NCI-H1436 treated with DMSO at 0.1 percent for 48 hours (cell line): ENCODE measurements around the gene DUOX2.
"Not testable (repeated sequence)": the region's sequence is repeated elsewhere in the genome, so short reads cannot be mapped to it uniquely, and the experiment has no call there.

ENCODE experiments used
- DNase-seq: peaks from one replicate; lab custom pipeline; 2025; lab: John Stamatoyannopoulos, UW

DUOX2 gene

GRCh38 chr15:45073602-45074001, 40.4 kb downstream of the DUOX2 start:
- not testable (repeated sequence) for DNase-seq

DNA sequence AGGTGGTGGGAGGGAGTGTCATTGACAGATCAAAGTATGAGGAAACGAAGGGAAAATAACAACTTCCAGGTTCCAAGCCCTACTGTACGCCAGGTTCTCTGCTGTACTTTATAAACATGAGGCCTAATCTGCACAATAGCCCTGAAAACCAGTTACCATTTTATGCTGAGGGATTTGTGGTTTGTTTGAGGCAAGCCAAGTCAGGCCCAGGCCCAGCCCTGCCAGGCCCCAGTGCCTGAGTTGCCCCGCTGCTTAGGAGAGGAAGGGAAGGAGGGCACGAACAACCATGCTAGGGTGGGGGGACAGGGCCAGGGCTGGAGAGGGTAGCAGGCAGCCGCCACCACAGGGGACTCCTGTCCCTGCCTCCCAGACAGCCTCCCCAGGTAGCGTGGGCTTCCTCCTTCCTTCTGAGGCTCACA, 44.0 kb downstream of the DUOX2 start:
- DNase-seq = not testable (repeated sequence)

DNA sequence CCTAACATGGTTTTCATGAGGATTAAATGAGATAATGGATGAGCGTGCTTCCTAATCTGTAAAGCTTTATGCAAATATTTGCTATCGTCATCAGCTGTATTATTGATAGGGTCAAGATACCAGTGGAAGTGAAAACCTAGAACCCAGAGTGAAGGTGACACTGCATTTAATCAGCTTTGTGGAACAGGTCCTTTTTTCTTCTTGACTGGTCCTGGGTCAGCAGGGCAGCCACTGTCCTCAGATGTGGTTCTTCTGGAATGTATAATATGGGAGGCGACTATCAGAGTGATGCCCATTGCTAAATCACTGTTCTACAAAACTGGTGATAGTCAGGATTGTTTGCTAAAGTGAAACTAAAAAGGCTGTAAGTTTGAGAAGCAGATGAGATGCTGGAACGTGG, 49.6 kb downstream of the DUOX2 start:
- DNase-seq = no peak

GRCh38 chr15:45062301-45062700, 51.7 kb downstream of the DUOX2 start:
- DNase-seq = not testable (repeated sequence)

GRCh38 chr15:45058690-45059675, 55.0 kb downstream of the DUOX2 start:
- DNase-seq = not testable (repeated sequence)

- not testable (repeated sequence) for DNase-seq
These were observed 61.3 kb downstream of the DUOX2 start for GRCh38 chr15:45052676-45053075.

- no peak for DNase-seq
These were observed 63.4 kb downstream of the DUOX2 start for GRCh38 chr15:45050587-45050986.

- no peak for DNase-seq
These were observed 65.0 kb downstream of the DUOX2 start for GRCh38 chr15:45048794-45049631.

GRCh38 chr15:45048449-45048793, 65.6 kb downstream of the DUOX2 start:
- not testable (repeated sequence) for DNase-seq

DNA sequence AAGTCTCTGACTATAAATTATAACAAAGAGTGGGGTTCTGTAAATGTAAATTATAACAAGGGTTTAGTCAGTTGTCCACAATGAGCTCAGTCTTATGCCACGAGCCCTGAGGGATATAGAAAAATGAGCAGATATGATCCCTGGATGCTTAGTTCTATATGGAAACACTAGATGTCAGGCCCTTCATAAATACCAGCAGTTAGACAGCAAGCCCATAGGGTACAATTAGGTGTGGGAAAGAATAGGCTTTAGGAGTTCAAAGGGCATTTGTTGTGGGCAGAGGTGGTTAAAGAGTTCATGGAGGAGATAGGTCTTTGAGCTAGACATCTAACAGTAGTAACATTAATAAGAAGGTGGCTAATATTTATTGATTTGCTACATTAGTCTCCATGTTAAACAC, 69.7 kb downstream of the DUOX2 start:
- DNase-seq = not testable (repeated sequence)

- DNase-seq = not testable (repeated sequence)
These were observed 71.1 kb downstream of the DUOX2 start for GRCh38 chr15:45042859-45043258.
